Stimulated activated CD4-positive, alpha-beta T cell treated with anti-CD3 and anti-CD28 coated beads, Interleukin-1b, Interleukin-23, amount 100 ng/mL, for 1 hour (primary cell): Measurements from ENCODE around the gene MCAM.

Experiments used
- DNase-seq, 2 donors: peaks; one replicate each; pipeline ENCODE4 v3.0.0-alpha.2; 2020; ENCODE audit warnings: low read depth in 2 of 2

Gene MCAM

DNA sequence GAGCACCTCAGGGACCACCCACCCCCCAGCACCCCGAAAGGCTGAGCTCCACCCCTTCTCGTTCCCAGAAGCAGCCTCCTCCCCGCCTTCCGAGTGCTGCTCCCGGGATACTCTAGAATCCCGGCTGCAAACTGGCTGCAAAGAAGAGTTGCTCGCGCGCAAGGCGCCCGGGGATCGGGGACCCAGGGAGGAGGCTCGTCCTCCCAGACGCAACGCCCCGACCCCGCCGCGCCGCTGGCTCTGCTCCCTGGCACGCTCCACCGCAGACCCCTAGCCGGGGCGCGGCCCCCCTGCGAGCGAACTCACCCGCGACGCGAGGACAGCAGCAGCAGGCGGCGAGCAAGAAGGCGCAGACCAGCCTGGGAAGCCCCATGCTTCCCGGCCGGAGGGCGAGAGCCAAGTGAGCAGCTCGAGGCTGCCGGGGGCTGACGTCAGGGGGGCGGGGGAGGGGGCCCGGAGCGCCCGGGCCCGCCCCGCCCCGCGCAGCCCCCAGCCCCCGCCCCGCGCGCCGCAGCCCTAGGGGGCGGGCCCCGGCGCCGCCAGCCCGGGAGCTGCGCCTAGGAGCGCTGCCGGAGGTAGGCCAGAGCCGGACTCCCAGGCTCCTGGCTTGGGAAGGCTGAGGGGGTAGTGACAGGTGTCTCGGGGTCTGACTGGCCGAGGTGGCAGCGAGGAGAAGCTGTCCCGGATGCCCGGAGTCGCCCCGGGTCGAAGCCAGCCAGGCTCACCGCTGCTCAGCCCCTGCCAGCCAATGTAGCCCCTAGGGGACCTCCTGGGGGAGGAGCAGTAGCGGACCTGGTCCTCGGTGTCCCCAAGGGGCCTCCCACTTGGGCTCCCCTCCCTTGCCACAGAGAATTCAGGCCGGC is at the start of gene MCAM:
MCAM (minus strand) TSS at position 402 of the 863 bp plus-strand sequence; CDS start at position 373, 29 bp downstream.
- DNase-seq = no peak

DNA sequence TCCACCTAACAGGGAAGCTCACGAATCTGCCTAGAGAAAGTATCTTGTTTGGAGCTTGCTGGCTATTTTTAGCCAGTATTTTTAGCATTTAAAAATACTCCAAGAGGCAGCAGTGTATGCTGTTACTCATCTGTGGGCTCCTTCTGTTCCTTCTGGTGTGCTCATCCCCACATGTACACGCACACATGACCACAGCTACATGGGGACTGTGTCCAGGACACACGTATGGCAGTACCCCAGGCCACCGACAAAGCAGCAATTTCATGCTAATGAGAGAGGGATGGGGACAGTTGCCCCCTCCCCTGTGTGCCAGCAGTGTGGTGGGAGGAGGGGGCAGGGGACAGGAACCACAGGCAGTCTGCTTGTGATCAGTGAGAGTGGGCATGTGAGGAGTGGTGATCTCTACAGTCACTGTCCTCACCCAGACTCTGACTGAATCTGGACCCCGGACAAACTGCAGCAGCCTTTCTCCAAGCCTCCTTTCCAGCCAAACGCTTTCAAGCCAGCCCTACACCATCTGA is 48.2 kb upstream of the MCAM start:
- DNase-seq = no peak

GRCh38 chr11:119363851-119364590 is 47.1 kb upstream of the MCAM start:
- DNase-seq = peak; percentile 9 to 42

DNA sequence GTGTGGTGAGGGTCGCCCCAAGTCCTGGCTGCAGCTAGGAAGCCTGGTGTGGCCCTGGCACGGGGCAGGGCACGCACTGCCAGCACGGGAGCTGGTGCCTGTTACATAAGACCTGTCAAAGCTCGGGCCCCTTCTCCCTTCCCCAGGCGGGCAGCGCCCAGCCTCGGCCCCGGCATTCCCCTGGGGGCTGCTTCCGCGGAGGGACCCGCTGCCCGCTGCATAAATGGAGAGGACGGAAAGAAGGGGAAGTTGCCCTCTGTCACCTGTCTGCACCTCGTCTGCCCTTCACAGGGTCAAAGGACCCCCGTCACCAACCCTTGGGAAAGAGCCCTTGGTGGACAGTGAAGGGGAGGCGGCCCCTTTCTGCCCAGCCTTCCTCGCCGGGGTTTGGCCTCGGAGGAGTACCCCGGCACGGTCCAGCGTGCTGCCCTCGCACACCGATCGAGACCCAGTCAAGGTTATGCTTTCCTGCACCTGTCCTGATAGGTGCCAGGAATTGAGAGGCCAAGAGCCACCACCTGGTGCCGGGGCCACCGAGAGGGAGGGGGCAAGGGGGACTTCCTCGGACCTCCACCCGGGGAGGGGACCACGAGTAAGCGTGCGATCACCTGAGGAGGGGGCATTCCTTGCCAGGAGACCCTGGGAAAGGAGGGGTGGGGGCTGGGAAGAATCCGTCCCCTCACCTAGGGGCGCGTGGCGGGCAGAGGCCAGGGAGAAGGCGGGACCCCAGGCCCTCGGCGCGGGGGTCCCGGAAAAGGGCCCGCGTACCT is 46.3 kb upstream of the MCAM start:
- no peak for DNase-seq

- DNase-seq = no peak
These were observed 45.8 kb upstream of the MCAM start for GRCh38 chr11:119362741-119363080.

- DNase-seq = no peak
These were observed 45.2 kb upstream of the MCAM start for GRCh38 chr11:119361941-119362725.

DNA sequence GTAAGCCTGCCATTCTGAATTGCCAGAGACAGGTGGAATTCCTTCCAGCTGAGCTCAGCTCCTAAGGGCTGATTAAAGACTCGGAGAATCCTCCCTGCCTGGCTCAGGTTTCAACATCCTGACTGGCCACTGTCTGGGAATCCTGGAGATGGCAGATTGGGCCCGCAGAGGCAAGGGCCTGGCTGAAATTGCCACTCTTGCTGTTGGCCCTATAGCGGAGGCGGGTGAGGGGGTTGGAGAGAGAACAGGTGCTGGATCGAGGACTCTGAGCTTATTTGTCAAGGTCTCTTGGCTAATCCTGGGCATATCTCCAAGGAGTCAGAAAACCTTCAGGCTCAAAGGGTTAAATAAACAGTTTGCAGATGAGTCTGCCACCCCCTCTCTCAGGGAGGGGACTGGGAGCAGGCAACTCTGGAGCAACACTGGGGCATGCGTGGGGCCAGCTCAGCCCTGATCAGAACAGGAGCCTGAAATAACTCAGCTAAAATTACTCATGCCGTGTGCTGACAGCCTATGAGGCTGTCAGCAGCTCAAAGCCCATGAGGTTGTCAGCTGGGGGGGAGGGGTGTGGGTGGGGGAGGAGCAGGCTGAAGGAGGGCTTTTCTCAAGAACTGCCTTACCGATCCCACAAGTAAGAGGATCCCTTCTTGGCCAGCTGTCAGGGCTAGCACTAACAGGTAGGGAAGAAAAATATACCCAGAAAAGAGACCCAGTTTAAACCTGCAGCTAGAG is 44.3 kb upstream of the MCAM start:
- DNase-seq = no peak

GRCh38 chr11:119359365-119360214 is 42.7 kb upstream of the MCAM start:
- DNase-seq = no peak

DNA sequence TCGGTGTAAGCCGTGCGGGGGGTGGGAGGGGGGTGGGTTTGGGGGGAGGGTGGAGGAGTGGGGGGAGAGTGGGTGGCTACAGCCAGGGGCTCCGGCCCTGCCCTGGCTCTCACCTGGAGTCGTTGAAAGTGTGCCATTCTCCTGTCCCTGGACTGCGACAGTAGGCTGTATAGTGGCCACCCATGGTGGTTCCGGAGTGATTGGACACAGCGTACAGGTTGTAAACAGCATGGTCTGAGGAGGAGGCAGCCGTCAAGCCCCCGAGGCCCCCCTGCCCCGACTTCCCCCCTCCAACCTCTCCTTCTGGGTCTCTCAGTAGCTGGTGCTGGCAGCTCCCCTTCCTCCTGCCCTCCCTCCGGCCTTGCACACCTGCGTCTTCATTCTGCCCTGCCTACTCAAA is 40.1 kb upstream of the MCAM start:
- no peak for DNase-seq

DNA sequence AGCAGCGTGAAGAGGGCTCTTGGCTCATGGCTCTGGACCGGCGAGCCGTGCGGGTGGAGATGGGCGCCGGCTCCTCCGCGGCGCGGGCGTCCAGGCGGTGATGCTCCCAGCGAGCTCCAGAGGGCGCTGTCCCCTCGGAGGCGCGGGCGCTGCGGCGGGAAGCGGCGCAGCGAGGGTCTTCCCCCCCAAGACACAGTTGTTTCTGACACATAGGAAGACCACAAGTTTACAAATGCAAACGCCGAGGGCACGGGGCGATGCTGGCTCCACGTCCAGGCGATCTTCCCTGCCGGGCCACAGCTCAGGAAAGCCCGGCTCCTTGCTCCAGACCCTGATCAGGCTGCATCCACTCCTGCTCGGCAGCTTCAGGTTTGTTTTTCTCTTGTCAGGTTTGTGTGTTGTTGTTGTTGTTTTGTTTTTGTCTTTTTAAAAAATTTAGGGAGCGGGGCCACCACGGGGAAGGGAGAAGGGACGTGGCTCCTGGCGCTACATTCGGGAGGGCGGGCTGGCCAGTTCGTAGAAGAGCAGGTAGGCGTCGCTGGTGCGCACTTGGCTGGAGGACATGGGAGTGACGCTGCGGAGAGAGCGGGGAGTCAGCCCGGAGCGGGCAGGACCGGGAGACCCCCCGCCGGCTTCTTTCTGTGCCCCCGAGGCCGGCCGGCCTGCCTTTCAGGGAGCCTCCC is 39.6 kb upstream of the MCAM start:
- DNase-seq = peak; percentile 29 to 52

DNA sequence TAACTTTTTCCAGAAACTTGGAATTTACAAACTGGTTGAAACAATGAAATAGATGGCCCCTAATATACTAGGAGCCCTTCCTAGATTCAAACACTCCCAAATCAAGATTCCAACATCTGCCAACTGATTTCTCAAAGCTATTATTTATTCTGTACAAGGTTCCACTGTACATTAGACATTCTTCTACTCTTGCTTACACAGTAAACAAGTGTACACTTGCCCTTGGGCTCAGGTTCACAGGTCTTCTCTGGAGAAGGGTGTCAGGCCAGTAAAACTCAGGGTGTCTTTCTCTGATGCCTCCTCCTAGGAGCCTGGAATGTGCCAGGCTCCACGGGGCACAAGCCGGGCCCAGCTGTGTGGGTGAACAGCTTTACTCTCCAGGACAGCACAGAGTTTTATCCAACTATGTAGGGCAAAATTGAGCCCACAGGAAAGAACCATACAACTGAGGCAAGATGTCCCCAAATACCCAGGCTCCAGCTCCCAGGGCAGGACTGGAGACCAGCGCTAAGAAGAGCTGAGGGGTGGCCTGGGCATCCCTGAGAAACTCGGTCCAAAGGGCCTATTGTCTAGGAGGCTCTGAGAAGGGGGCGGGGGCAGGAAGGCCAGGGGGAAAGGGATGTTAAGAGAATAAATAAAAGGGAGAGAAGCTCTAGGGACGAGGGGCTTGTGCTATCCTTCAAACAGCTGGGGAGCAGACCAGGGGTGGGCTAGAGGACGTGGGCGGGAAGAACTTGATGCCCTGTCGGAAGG is 38.3 kb upstream of the MCAM start:
- DNase-seq = no peak

DNA sequence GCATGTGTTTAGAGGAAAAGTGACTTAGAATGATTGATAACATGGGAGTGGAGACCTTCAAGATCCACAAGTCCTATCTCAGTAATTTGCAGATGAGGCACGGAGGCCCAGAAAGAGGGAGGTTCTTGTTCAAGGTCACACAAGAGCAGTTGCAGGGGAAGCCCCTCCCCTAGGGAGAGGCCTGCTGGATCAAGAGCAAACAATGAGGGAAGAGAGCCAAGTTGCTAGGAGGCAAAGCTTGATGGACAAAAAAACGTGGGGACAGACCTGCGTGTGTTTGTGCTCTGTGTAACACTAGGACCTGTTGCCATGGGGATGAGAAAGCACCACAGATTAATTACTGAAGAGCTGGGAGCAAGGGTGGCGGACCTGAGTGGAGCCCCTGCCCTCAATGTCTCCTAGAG is 35.9 kb upstream of the MCAM start:
- DNase-seq = no peak

DNA sequence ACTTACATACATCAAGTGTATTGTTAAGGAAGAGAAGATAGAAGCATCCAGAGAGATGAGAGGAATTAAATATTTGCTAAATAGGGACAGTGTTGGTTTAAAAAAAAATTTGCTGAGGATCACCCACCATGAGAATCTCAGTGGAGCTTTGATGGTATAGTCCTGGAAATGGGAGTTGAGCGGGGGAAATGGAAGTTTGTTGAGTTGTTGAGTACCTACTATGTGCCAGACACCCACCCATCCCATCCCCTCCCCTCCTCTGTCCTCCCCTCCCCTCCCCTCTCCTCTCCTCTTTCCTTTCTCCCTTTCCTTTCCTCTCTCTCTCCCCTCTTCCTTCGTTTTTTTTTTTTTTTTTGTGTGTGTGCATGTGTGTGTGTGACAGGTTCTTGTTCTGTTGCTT is 34.3 kb upstream of the MCAM start:
- no peak for DNase-seq

DNA sequence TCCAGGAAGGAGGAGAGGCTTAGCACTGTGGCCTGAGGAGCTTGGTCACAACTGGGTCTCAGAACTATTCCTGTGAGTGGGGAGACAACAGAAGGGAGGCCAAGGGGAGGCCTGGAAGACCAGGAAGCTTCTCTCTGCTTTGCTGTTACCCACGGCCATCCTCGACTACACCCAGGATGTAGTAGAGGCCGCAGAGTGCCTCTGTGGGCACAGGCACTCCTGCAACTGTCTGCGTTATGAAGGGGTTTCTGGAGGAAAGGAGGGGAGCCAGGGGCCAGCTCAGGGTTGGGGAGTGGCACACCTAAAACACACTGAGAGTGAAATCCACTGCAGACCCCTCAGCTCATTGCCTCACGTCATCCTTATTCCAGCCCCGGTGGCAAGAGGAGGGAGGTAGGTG is 33.4 kb upstream of the MCAM start:
- DNase-seq = no peak

- DNase-seq = no peak
These were observed 31.1 kb upstream of the MCAM start for GRCh38 chr11:119347940-119348605.

DNA sequence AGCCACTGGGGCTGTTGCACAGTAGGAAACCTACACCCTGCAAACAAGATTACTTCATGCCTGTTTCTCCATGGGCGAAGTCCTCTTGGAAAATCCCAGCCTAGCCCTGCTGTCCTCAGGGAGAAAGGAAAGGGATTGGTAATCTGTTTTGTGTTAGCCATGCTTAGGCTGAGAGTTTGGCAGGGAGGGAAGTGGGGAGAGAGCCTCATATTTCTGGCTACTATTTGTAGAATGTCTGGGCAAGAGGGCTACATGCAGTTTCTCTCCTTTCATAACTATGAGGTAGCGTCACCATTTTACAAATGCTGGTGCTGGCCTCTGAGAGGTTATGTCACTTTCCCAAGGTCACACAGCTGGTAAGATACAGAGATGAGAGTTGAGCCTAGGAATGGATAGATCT is 30.3 kb upstream of the MCAM start:
- DNase-seq = no peak

GRCh38 chr11:119346605-119347004 is 29.7 kb upstream of the MCAM start, which contains the start of gene MFRP:
Gene MFRP (minus strand): TSS chr11:119346705. CDS start chr11:119346513, 192 bp downstream.
- no peak for DNase-seq

DNA sequence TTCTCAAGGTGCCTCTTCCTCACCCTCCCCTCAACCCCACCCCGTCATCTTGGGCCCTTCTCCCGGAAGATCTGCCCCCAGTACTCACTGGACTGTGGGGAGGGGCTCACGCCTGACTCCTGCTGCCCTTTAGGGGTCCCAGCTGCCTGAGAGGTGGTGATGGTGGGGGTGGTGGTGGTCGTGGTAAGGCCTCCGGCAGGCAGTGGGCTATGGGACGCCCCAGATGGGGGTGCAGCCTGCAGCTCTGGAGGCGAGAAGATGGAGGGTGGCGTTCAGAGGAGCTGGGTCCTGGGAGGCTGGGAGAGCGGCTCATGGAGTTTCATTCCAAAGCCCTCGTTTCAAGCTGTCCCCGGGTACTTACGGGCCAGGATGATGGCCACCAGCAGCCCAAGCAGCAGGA is 28.8 kb upstream of the MCAM start:
- DNase-seq = no peak
